ENCODE data around the gene MAG.

DNA sequence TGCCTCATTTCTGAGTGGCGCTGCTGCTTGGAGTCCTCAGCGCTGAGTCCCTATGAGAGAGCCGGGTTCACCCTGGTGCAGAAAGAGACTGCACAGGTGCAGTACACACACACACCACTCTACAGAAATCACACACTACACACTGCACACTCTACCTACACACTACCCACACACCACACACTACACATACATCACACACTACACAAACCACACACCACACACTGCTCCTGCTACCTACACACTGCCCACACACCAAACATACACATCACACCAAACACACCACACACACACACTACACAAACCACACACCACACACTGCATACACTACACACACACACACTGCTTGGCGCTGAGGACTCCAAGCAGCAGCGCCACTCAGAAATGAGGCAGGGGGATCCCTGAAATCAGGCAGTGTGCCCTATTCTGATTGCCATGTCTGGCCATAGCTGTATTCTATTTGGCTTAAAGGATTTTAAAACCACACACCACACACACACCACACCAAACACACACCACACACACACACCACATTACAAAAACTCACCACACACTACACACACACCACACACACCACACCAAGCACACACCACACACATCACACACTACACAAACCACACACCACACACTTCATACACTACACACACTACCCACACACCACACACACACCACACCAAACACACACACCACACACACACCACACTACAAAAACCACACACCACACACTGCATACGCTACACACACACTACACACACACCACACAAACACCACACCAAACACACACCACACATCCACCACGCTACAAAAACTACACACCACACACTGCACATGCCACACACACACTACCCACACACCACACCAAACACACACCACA lies 4.9 kb downstream of the MAG start:
- TF ChIP-seq MAFK (IDR thresholded peaks at IDR 0.05; ENCODE audit: low read depth, low read length) (no peak), SIX5 (IDR thresholded peaks at IDR 0.05; ENCODE audit: low read depth, low read length) (no peak), ASH2L (IDR thresholded peaks at IDR 0.05; ENCODE audit: low read length) (no peak), TAF1 (IDR thresholded peaks at IDR 0.05; ENCODE audit: low read depth, low read length) (no peak), POLR2A (IDR thresholded peaks at IDR 0.05; ENCODE audit: control extremely low read depth in 1 of 2, low read depth in 2 of 2, low read length in 2 of 2) (no peak), SP4 (IDR thresholded peaks at IDR 0.05; ENCODE audit: low read length) (no peak), NRF1 (IDR thresholded peaks at IDR 0.05; ENCODE audit: low read depth, low read length) (no peak), BCL11A (IDR thresholded peaks at IDR 0.05; ENCODE audit: low read depth in 2 of 2, low read length in 2 of 2) (no peak), RAD21 (IDR thresholded peaks at IDR 0.05 in 1 of 2, conservative IDR thresholded peaks at IDR 0.05 in 1 of 2; ENCODE audit: low read depth in 2 of 2, low read length in 2 of 2) (no peak), SIN3A (conservative IDR thresholded peaks at IDR 0.05 in 1 of 2, IDR thresholded peaks at IDR 0.05 in 1 of 2; ENCODE audit: low read depth in 1 of 2, low read length in 2 of 2) (no peak)
- TF ChIP-seq, protein P1, sequence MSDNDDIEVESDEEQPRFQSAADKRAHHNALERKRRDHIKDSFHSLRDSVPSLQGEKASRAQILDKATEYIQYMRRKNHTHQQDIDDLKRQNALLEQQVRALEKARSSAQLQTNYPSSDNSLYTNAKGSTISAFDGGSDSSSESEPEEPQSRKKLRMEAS (IDR thresholded peaks at IDR 0.05), result no peak
- TF ChIP-seq, protein P2, sequence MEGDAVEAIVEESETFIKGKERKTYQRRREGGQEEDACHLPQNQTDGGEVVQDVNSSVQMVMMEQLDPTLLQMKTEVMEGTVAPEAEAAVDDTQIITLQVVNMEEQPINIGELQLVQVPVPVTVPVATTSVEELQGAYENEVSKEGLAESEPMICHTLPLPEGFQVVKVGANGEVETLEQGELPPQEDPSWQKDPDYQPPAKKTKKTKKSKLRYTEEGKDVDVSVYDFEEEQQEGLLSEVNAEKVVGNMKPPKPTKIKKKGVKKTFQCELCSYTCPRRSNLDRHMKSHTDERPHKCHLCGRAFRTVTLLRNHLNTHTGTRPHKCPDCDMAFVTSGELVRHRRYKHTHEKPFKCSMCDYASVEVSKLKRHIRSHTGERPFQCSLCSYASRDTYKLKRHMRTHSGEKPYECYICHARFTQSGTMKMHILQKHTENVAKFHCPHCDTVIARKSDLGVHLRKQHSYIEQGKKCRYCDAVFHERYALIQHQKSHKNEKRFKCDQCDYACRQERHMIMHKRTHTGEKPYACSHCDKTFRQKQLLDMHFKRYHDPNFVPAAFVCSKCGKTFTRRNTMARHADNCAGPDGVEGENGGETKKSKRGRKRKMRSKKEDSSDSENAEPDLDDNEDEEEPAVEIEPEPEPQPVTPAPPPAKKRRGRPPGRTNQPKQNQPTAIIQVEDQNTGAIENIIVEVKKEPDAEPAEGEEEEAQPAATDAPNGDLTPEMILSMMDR (IDR thresholded peaks at IDR 0.05; ENCODE audit: control extremely low read depth in 1 of 3, insufficient read depth in 1 of 3, low read depth in 1 of 3, low read length in 3 of 3), result no peak
- TF ChIP-seq, protein P3, sequence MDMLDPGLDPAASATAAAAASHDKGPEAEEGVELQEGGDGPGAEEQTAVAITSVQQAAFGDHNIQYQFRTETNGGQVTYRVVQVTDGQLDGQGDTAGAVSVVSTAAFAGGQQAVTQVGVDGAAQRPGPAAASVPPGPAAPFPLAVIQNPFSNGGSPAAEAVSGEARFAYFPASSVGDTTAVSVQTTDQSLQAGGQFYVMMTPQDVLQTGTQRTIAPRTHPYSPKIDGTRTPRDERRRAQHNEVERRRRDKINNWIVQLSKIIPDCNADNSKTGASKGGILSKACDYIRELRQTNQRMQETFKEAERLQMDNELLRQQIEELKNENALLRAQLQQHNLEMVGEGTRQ (IDR thresholded peaks at IDR 0.05; ENCODE audit: low read length), result no peak

Data from H1 (cell line).